Kidney (tissue), 14 donors: ENCODE measurements around the gene UBN1. TPM values are rescaled to one million over a fixed set of nuclear protein-coding genes. Genes with fewer than 3 reads are reported as not detected.

Experiments used
- DNase-seq, 5 donors: peaks; one replicate each; pipeline ENCODE4 v3.0.0-alpha.2; 2013 to 2020
- FAIRE-seq: peaks from 2 replicates; lab custom pipeline; 2012; peaks lifted over from hg19 to GRCh38; lab: Jason Lieb, UNC
- H3K27ac ChIP-seq, 2 donors: one replicate each; pipeline ENCODE4 v1.7.0; 2013; ENCODE audit warnings: low read depth in 2 of 2, low read length in 2 of 2, inconsistent platforms in 1 of 2
- H3K27me3 ChIP-seq: one replicate; pipeline ENCODE4 v1.7.1; 2013; ENCODE audit warnings: low read length, inconsistent platforms; ENCODE audit not compliant: control insufficient read depth, insufficient read depth
- H3K36me3 ChIP-seq, 3 donors: one replicate each; pipeline versions ENCODE4 v1.7.0 to v1.7.1; 2013; ENCODE audit warnings: low read length in 3 of 3, control low read depth in 1 of 3, inconsistent platforms in 1 of 3; ENCODE audit not compliant: insufficient read depth in 3 of 3, control insufficient read depth in 2 of 3
- H3K4me1 ChIP-seq, 3 donors: one replicate each; pipeline versions ENCODE4 v1.7.0 to v1.7.1; 2013; ENCODE audit warnings: low read length in 3 of 3, inconsistent platforms in 1 of 3, low read depth in 1 of 3; ENCODE audit not compliant: control insufficient read depth in 2 of 3, insufficient read depth in 2 of 3
- H3K4me3 ChIP-seq, 3 donors: one replicate each; pipeline versions ENCODE4 v1.7.0 to v1.8.1; 2013; ENCODE audit warnings: low read length in 3 of 3, control low read depth in 1 of 3, inconsistent platforms in 1 of 3
- H3K9ac ChIP-seq, 3 donors: one replicate each; pipeline versions ENCODE4 v1.7.0 to v1.7.1; 2013; ENCODE audit warnings: low read length in 3 of 3, control low read depth in 1 of 3, inconsistent platforms in 1 of 3
- H3K9me3 ChIP-seq, 3 donors: one replicate each; pipeline versions ENCODE4 v1.7.0 to v1.7.1; 2013; ENCODE audit warnings: low read length in 3 of 3, control low read depth in 1 of 3, inconsistent platforms in 1 of 3; ENCODE audit not compliant: control insufficient read depth in 2 of 3, insufficient read depth in 1 of 3
- intact Hi-C: fragments of 100-400 bp; cut with DNase I; formaldehyde crosslinking; loops from one replicate; pipeline ENCODE4 v1.11.1; 2022
- polyA plus RNA-seq: library from polyadenylated mRNA; stranded (reverse); fragments of 350-450 nt; fragmentation: Illumina TruSeq; extraction: RNeasy Lipid Tissue Mini Kit (QIAGEN cat#74804); gene quantifications from one replicate; pipeline ENCODE4 v1.2.3, GENCODE V29; 2014; ENCODE audit warnings: low read depth, low replicate concordance; ENCODE audit not compliant: insufficient read depth
- total RNA-seq: library from RNA; stranded (reverse); fragmentation: NEBNext Ultra II Directional; extraction: Animal tissue kit (Norgen Biotek cat#: 25700); gene quantifications from one replicate; pipeline ENCODE4 v1.2.1, GENCODE V29; 2021
- TF ChIP-seq, protein P1 (sequence below): IDR thresholded peaks from 3 replicates; pipeline ENCODE4 v1.5.1; 2012; ENCODE audit warnings: mild to moderate bottlenecking, moderate library complexity, borderline replicate concordance; ENCODE audit not compliant: insufficient read depth; ENCODE audit errors: extremely low read depth
- donor health status: control.
- donor health status: control.
- donor health status: control.
- donor health status: control.
- donor health status: control.
- donor health status: DM: yes; HTN: yes; CAD: no.
- donor health status: Normal renal cell carcinoma (clear cell type).

Gene UBN1
- total and polyA plus RNA-seq, 2 donors from 2014 or later, result 6.1 to 28.6 TPM

DNA sequence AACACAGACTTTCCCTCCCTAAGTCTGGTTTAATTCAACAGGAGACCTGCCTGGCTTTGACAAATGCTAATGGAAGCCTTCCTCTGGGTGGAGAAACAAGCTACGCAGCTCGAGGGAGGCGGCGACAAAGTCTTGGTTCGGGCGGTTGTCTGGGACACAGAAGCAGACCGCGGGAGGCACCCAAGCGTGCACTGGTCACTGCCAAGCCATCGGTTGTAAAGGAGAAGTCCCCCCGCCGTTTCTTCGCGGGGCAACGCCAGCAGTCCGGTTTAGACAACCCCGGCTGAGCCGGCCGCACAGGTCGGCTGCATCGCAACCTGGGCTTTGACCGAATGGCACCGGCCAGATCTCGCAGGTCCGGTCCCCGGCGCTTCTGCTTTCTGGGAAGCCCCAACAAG is 779 bp upstream of the UBN1 start:
- Histone ChIP-seq H3K27me3 (no peaks in the 10 kb centered on the region), H3K9ac (peak overlapping the region; percentile 20 to 57 (median 50)), H3K27ac (peak overlapping the region; percentile 91 to 93), H3K4me1 (peaks cover 0 to 23% (median 8%) of the 10 kb centered on the region in 3 donors), H3K9me3 (no peaks in the 10 kb centered on the region), H3K36me3 (peaks cover 4 to 23% (median 17%) of the 10 kb centered on the region in 3 donors), H3K4me3 (peak overlapping the region; percentile 37 to 89 (median 71))
- DNase-seq (peak; percentile 70 to 91 (median 81)), FAIRE-seq (no peak)
- TF ChIP-seq, protein P1, sequence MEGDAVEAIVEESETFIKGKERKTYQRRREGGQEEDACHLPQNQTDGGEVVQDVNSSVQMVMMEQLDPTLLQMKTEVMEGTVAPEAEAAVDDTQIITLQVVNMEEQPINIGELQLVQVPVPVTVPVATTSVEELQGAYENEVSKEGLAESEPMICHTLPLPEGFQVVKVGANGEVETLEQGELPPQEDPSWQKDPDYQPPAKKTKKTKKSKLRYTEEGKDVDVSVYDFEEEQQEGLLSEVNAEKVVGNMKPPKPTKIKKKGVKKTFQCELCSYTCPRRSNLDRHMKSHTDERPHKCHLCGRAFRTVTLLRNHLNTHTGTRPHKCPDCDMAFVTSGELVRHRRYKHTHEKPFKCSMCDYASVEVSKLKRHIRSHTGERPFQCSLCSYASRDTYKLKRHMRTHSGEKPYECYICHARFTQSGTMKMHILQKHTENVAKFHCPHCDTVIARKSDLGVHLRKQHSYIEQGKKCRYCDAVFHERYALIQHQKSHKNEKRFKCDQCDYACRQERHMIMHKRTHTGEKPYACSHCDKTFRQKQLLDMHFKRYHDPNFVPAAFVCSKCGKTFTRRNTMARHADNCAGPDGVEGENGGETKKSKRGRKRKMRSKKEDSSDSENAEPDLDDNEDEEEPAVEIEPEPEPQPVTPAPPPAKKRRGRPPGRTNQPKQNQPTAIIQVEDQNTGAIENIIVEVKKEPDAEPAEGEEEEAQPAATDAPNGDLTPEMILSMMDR, result no peak
- intact Hi-C loops, result no loop called here

- Histone ChIP-seq H3K9ac (peak overlapping the region; percentile 76 to 93 (median 78)), H3K4me1 (peaks cover 0 to 23% (median 8%) of the 10 kb centered on the region in 3 donors), H3K27me3 (no peaks in the 10 kb centered on the region), H3K27ac (peak overlapping the region; percentile 90 to 91), H3K36me3 (peaks cover 1 to 15% (median 12%) of the 10 kb centered on the region in 3 donors), H3K9me3 (no peaks in the 10 kb centered on the region), H3K4me3 (peak overlapping the region; percentile 86 to 94 (median 89))
- TF ChIP-seq, protein P1, result no peak
- FAIRE-seq (no peak), DNase-seq (peak in 4 of 5 donors; percentile 17 to 49 (median 36))
- intact Hi-C loops, result no loop called here
Observed at GRCh38 chr16:4847774-4848587, 700 bp downstream of the UBN1 start.

- Histone ChIP-seq H3K27ac (no peak overlapping the region), H3K36me3 (peaks cover 0 to 11% (median 3%) of the 10 kb centered on the region in 3 donors), H3K4me1 (peaks cover 0 to 21% (median 8%) of the 10 kb centered on the region in 3 donors), H3K9ac (no peak overlapping the region), H3K9me3 (no peaks in the 10 kb centered on the region), H3K4me3 (peak overlapping the region in 2 of 3 donors; percentile 30 to 39), H3K27me3 (no peaks in the 10 kb centered on the region)
- TF ChIP-seq, protein P1, result no peak
- intact Hi-C loops, result no loop called here
- no peak for DNase-seq
- no peak for FAIRE-seq
Observed at GRCh38 chr16:4850211-4850610, 2.9 kb downstream of the UBN1 start.
